CMK (cell line): ENCODE measurements around the gene CLEC16A.
A peak's percentile ranks its signal among the peaks of the same experiment; 100 is the strongest.

Experiments used
- DNase-seq: peaks from one replicate; pipeline ENCODE4 v3.0.0-alpha.2; 2010; ENCODE audit warnings: low read depth

The CLEC16A gene, protein sequence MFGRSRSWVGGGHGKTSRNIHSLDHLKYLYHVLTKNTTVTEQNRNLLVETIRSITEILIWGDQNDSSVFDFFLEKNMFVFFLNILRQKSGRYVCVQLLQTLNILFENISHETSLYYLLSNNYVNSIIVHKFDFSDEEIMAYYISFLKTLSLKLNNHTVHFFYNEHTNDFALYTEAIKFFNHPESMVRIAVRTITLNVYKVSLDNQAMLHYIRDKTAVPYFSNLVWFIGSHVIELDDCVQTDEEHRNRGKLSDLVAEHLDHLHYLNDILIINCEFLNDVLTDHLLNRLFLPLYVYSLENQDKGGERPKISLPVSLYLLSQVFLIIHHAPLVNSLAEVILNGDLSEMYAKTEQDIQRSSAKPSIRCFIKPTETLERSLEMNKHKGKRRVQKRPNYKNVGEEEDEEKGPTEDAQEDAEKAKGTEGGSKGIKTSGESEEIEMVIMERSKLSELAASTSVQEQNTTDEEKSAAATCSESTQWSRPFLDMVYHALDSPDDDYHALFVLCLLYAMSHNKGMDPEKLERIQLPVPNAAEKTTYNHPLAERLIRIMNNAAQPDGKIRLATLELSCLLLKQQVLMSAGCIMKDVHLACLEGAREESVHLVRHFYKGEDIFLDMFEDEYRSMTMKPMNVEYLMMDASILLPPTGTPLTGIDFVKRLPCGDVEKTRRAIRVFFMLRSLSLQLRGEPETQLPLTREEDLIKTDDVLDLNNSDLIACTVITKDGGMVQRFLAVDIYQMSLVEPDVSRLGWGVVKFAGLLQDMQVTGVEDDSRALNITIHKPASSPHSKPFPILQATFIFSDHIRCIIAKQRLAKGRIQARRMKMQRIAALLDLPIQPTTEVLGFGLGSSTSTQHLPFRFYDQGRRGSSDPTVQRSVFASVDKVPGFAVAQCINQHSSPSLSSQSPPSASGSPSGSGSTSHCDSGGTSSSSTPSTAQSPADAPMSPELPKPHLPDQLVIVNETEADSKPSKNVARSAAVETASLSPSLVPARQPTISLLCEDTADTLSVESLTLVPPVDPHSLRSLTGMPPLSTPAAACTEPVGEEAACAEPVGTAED

DNA sequence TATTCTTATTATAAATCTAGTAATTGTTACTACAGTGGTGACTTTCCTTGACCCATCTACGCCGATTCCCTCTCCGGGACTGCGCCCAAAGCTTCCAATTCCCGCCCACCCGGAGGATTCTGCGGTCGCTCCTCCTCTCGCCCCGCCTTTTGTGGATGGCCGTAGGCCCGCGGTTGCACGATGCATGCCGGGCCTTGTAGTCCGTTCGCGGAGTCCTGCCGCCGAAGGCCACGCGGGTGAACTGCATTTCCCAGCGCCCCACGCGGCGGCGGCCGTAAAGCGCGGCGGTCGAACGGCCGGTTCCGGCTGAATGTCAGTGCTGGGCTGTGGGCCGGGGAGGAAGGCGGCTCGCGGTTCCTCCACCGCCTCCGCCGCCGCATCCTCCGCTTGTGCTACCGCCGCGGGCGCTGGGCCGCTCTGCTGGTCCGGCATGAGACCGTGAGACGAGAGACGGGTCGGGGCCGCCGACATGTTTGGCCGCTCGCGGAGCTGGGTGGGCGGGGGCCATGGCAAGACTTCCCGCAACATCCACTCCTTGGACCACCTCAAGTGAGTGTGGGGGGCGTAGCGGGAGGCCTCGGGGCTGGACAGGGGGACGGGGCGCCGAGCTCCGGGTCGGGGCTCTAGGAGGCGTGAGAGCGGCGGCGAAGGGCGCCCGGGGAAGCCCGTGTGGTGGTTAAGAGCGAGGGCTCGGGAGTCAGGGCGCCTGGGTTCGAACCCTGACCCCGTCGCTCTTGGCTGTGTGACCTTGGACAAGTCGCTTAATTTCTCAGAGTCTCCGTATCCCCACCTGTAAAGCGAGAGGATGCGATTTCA is at the start of gene CLEC16A:
TSS of gene CLEC16A (plus strand) at position 316 of the 816 bp plus-strand sequence. CDS start at position 470, 154 bp downstream.
- peak; percentile 94 for DNase-seq

DNA sequence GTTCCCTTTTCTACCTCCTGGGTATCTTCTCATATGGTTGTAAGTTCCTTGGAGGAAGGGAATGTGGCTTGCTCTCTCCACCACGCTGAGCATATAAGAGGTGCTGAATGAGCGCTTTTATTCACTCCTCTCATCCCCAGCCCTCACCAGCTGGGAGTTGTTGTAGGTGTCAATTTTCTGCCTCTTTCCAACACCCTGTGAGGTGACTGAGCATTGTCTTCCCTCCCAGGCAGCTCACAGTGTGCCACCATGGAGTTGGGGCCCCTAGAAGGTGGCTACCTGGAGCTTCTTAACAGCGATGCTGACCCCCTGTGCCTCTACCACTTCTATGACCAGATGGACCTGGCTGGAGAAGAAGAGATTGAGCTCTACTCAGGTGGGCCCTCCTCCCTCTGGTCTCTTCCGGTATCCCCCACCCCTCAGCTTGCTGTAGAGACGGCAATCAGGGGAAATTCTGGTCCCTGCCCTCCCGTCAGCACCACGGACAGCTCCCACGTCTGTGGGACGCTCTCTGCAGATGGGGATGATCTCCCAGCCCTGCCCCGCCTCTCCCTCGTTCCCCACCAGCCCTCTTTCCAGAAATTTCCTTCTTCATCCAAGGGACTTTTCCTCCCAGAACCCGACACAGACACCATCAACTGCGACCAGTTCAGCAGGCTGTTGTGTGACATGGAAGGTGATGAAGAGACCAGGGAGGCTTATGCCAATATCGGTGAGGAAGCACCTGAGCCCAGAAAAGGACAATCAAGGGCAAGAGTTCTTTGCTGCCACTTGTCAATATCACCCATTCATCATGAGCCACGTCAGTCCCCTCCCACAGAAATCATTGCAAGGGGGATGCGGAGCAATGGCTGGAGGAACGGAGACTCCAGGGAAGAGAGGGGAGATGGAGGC is 49.1 kb upstream of the CLEC16A start:
- DNase-seq = no peak

DNA sequence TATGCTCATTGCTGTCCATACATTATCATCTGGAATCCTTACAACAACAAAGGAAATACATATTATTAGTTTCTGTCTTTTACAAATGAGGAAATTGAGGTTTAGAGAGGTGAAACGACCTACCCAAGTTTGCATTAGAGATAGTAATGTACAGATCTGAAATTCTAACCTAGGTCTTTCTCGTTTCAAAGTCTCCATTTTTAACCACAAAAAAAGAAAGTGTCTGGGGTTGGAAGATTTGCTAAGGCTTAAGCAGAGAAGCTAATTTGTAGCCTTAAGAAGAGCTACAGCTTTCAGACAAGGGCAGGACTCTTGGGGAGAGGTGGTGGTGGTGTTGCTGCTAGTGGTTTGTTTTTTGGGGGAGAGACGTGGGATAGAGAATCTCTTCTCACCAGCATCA is 48.2 kb upstream of the CLEC16A start:
- no peak for DNase-seq

DNA sequence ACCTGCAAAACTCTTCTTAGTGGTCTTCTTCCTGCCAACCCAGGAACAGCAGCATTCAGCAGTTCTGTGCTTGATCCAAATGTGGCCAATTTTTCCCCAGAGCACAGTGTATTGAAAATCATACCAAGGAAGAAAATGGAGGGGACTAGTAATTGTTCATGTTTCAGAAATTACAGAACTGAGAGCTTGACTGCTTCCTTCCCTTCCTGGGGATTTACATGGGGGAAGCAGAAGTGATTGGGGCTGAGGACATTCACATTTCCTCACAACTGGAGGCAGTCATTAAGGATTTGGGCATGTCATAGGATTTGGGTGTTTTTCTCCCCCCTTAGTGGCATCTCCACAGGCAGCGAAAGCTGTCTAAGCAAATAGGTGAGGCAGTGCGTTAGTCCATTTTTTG is 47.6 kb upstream of the CLEC16A start:
- DNase-seq = no peak

DNA sequence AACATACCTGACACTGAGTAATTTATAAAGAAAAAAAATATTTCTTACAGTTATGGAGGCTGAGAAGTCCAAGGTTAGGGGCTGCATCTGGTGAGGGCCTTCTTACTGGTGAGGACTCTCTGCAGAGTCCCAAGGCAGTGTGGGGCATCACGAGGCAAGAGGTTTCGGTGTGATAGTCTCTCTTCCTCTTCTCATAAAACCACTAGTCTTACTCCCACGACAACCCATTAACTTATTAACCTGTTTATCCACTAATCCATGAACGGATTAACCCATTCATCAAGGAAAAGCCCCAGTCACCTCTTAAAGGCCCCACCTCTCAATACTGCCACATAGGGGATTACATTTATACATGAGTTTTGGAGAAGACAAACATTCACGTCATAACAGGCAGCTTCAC is 47.2 kb upstream of the CLEC16A start:
- no peak for DNase-seq

DNA sequence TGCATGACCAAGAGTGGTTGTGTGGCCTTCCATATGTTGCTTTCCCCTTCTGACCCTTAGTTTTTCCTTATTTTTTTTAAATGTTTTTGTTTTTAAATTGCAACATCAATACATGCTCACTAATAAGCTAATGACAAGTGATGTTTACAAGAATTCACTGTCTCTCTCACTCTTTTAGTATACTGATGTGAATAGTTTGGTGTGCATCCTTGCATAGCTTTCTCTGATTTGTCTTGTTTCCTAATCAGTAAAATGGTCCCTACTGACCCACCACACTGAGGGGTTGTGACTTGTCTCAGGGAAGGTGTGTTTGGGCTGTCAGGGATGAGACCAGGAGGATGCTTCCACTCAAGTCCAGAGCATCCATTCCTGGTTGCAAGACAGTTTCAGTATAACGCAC is 41.4 kb upstream of the CLEC16A start:
- DNase-seq = no peak

DNA sequence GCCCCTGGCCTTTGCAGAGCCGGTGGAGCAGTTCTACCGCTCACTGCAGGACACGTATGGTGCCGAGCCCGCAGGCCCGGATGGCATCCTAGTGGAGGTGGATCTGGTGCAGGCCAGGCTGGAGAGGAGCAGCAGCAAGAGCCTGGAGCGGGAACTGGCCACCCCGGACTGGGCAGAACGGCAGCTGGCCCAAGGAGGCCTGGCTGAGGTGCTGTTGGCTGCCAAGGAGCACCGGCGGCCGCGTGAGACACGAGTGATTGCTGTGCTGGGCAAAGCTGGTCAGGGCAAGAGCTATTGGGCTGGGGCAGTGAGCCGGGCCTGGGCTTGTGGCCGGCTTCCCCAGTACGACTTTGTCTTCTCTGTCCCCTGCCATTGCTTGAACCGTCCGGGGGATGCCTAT is 37.9 kb upstream of the CLEC16A start:
- no peak for DNase-seq

DNA sequence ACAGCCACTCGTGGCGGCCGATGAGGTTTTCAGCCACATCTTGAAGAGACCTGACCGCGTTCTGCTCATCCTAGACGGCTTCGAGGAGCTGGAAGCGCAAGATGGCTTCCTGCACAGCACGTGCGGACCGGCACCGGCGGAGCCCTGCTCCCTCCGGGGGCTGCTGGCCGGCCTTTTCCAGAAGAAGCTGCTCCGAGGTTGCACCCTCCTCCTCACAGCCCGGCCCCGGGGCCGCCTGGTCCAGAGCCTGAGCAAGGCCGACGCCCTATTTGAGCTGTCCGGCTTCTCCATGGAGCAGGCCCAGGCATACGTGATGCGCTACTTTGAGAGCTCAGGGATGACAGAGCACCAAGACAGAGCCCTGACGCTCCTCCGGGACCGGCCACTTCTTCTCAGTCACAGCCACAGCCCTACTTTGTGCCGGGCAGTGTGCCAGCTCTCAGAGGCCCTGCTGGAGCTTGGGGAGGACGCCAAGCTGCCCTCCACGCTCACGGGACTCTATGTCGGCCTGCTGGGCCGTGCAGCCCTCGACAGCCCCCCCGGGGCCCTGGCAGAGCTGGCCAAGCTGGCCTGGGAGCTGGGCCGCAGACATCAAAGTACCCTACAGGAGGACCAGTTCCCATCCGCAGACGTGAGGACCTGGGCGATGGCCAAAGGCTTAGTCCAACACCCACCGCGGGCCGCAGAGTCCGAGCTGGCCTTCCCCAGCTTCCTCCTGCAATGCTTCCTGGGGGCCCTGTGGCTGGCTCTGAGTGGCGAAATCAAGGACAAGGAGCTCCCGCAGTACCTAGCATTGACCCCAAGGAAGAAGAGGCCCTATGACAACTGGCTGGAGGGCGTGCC is 37.2 kb upstream of the CLEC16A start:
- no peak for DNase-seq

DNA sequence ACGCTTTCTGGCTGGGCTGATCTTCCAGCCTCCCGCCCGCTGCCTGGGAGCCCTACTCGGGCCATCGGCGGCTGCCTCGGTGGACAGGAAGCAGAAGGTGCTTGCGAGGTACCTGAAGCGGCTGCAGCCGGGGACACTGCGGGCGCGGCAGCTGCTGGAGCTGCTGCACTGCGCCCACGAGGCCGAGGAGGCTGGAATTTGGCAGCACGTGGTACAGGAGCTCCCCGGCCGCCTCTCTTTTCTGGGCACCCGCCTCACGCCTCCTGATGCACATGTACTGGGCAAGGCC is 36.7 kb upstream of the CLEC16A start:
- no peak for DNase-seq

DNA sequence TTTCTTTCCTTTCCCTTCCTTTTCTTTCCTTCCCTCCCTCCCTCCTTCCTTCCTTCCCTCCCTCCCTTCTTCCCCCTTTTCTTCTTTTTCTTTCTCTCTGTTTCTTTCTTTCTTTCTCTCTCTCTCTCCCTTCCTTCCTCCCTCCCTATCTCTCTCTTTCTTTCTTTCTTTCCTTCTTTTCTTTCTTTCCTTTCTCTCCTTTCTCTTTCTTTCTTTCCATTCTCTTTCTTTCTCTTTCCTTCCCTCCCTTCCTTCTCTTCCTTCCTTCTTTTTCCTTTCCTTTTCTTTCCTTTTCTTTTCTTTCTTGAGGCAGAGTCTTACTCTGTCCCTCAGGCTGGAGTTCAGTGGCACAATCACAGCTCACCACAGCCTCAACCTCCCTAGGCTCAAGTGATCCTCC is 33.1 kb upstream of the CLEC16A start:
- no peak for DNase-seq

DNA sequence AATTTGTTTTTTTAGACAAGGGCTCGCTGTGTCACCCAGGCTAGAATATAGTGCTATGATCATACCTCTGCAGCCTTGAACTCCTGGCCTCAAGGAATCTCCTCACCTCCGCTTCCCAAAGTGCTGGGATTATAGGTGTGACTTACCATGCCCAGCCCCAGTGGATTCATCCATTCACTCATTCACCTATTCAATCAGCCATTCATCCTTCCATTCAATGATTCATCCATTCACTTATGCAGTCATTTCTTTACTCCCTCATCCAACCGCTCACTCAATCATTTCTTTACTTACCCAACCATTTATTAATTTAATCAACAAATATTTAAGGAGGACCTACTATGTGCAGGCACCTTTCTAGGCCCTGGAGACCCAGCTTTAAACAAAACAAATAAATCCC is 27.8 kb upstream of the CLEC16A start:
- DNase-seq = no peak

DNA sequence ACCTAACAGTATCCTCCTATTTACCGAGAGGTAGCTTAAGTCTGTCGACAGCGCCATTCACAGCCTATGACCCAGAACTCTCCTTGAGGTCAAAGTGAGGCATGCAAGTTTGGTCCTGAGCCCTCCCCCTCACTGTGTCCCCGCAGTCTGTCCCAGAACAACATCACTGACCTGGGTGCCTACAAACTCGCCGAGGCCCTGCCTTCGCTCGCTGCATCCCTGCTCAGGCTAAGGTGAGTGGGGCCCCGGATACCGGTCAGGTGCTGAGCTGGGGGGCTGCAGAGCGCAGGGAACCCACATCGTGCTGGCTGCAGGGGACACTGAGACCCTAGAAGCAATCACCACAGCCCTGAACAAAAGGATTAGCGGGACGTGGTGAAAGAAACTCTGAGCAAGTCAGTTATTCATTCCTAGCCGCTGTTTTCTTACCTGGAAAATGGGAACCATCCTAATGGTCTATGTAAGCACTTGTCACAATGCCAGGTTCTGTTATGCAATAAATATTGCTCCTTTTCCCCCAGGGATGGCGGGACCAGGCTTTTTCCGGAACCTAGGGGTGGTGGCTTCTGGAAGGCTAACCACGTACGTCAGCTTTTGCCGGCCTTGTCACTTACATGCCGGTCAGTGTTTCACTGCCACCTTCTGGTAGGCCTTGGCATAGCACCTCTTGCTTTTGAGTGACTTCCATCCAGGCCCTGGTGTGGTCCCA is 25.9 kb upstream of the CLEC16A start:
- peak; percentile 91 for DNase-seq

DNA sequence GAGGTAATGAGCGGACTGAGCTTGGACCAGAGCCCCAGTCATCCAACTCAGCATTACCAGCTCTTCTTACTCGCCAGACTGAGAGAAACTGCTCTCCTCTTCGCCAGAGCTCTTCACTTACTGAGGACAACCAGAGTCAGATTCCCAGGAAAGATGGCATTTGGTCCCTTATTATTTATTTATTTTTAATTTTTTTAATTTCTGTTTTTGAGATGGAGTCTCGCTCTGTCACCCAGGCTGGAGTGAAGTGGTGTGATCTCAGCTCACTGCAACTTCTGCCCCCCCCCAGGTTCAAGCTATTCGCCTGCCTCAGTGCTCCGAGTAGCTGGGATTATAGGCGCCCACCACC is 25.4 kb upstream of the CLEC16A start:
- no peak for DNase-seq

DNA sequence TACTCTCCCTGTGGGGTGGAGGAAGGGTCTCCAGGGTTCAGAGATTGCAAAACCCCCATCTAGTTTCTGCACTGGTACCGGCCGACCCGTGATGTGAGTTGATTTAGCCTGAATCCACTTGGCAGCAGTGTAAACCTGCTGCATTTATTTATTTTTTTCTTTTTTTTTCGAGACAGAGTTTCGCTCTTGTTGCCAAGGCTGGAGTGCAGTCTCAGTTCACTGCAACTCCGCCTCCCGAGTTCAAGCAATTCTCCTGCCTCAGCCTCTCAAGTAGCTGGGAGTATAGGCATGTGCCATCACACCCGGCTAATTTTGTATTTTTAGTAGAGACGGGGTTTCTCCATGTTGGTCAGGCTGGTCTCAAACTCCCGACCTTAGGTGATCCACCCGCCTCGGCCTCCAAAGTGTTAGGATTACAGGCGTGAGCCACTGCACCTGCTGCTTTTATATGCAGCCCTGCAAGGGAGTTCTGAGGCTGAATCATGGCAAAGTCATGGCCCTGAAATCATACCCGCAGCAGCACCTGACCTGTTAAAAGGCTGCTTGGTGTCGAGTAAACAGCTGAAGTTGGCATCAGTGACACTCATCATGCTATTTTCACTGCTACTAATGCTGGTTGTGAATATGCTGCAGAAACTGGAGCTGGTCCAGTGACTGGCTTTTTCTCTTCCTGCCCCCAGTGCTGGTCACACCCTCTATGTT is 23.5 kb upstream of the CLEC16A start:
- no peak for DNase-seq

DNA sequence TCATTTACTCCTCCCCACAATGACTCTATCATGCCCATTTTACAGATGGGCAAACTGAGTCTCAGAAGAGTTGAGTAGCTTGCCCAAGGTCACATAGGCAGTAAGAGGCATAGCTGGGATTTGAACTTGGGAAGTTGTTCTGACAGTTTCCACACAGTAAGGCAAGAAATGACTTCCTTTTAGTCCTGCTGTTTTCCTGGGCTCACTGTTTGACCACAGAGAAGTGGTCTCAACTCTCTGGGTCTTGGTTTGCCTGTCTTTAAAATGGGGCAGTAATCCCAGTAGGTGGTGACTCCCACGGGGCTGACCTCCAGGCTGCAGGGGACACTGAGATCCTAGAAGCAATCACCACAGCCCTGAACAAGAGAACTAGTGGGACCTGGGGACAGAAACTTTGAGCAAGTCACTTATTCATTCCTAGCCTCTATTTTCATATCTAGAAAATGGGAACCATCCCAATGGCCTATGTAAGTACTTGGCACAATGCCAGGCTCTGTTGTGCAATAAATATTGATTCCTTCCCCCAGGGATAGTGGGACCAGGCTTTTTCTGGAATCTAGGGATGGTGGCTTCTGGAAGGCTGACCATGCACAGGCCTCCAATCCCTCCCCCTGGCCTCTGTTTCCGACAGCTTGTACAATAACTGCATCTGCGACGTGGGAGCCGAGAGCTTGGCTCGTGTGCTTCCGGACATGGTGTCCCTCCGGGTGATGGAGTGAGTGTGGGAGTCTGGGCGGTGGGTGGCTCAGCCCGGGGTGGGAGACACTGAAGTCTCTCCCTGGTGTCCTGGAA is 22.6 kb upstream of the CLEC16A start:
- no peak for DNase-seq

DNA sequence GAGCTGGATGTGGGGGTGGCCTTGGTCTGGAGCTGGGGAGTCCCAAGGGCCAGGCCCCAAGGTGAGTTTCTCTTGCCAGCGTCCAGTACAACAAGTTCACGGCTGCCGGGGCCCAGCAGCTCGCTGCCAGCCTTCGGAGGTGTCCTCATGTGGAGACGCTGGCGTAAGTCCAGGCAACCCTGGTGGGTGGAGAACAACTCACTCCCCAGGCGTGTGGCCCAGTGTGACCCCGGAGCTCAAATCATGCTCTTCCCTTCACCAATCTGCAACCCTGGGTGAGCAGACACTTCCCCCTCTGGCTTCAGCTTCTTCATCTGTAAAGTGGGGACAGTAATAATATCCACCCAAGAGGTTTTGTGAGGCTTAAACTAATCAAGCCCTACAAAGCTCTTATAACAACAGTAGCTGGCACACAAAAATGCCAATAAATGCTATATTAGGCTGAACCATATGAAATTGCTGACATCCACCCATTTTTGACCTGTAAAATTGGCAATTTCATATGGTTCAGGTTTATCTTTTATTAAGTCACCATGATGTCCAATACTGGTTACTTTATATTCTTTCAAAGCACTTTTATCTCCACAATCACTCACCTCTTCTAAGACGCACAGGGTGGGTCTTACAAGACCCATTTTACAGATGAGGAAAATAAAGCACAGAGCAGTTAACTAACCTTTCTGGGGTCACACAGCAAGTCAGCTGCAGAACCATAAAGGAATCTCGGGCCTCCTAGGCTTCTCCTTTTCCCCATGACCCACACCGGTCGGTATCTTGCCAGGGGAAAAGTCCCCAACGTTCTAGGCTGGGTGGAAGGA is 21.8 kb upstream of the CLEC16A start:
- no peak for DNase-seq

DNA sequence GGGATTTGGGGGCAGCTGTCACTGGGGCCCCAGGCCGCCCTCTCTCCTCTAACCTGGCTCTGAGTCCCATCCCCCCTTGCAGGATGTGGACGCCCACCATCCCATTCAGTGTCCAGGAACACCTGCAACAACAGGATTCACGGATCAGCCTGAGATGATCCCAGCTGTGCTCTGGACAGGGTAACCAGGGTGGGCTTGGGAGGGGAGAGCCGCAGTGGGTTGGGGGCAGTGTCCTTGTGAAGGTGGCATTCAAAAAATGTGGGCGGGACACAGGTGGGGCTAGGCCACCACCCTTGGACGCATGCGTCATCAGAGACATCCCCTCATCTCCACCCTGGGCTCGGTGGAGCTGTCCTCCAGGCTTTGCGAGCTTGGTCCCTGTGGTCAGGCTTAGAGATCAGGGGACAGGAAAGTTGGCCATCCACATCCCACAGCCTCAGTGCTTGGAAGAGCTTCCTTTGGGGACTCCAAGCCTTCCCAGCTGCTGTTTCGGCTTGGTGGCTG is 21.2 kb upstream of the CLEC16A start:
- DNase-seq = no peak
